HG03342 (cell line): ENCODE results near the gene TPBG.
"Not testable (repeated sequence)": the region's sequence is repeated elsewhere in the genome, so short reads cannot be mapped to it uniquely, and the experiment has no call there.

ENCODE experiments used
- ATAC-seq: cut with Tn5 transposase; IDR thresholded peaks from one replicate; pipeline ENCODE4 v1.9.1; 2021; ENCODE audit warnings: mild to moderate bottlenecking, moderate library complexity; ENCODE audit not compliant: unreplicated experiment

The TPBG gene

GRCh38 chr6:82374516-82374915 is 10.9 kb downstream of the TPBG start:
- ATAC-seq = no peak

GRCh38 chr6:82376636-82377035 is 13.0 kb downstream of the TPBG start:
- no peak for ATAC-seq

- no peak for ATAC-seq
These were observed 17.1 kb downstream of the TPBG start for GRCh38 chr6:82380566-82381185.

- no peak for ATAC-seq
These were observed 17.7 kb downstream of the TPBG start for GRCh38 chr6:82381278-82381677.

- ATAC-seq = no peak
These were observed 21.5 kb downstream of the TPBG start for GRCh38 chr6:82385102-82385501.

GRCh38 chr6:82385546-82385945 is 21.9 kb downstream of the TPBG start:
- ATAC-seq = no peak

GRCh38 chr6:82385961-82386360 is 22.3 kb downstream of the TPBG start:
- ATAC-seq = no peak

- ATAC-seq = not testable (repeated sequence)
These were observed 31.2 kb downstream of the TPBG start for GRCh38 chr6:82394770-82395169.

- ATAC-seq = no peak
These were observed 33.5 kb downstream of the TPBG start for GRCh38 chr6:82396964-82397751.

GRCh38 chr6:82397962-82398692 is 34.5 kb downstream of the TPBG start:
- ATAC-seq = no peak

- no peak for ATAC-seq
These were observed 45.4 kb downstream of the TPBG start for GRCh38 chr6:82408952-82409431.

GRCh38 chr6:82410151-82410648 is 46.6 kb downstream of the TPBG start:
- ATAC-seq = no peak

- no peak for ATAC-seq
These were observed 50.3 kb downstream of the TPBG start for GRCh38 chr6:82413868-82414267.

- no peak for ATAC-seq
These were observed 52.2 kb downstream of the TPBG start for GRCh38 chr6:82415820-82416219.

GRCh38 chr6:82416346-82416745 is 52.7 kb downstream of the TPBG start:
- no peak for ATAC-seq
